IMR-90 (cell line): Measurements from ENCODE around the gene S100A13. TPM values are rescaled to one million over a fixed set of nuclear protein-coding genes. Genes with fewer than 3 reads are reported as not detected.

Experiments
- ATAC-seq: fragments of 200-7000 bp; cut with Tn5 transposase; 2 replicates; pipeline ENCODE4 v1.9.1; 2020; ENCODE audit warnings: low read depth, mild to moderate bottlenecking, moderate library complexity
- BruUV-seq: library from RNA; stranded (reverse); fragments of 400-500 nt; replicated peaks from 2 replicates; lab custom pipeline; 2021; lab: Mats Ljungman, UMichigan
- CTCF ChIA-PET: fragments of 300-600 bp; formaldehyde crosslinking; extraction: SDS; loops from one replicate; lab custom pipeline; 2021; ENCODE audit warnings: antibody characterized with exemption; lab: Yijun Ruan, JAX
- POLR2A ChIA-PET: fragments of 300-600 bp; sonication (Branson Sonifier 250); formaldehyde crosslinking; loops from one replicate; lab custom pipeline; 2022; ENCODE audit warnings: antibody characterized with exemption; ENCODE audit not compliant: unreplicated experiment; lab: Charles Lee
- DNase-seq: peaks from one replicate; pipeline ENCODE4 v3.0.0; 2013
- H2AFZ ChIP-seq: replicated peaks from 2 replicates; pipeline ENCODE3; 2013; ENCODE audit warnings: low read length, mild to moderate bottlenecking; ENCODE audit not compliant: poor library complexity
- H2AK5ac ChIP-seq: 2 replicates; pipeline ENCODE4 v1.6.1; 2013; ENCODE audit warnings: low read depth, low read length, inconsistent platforms
- H2AK9ac ChIP-seq: replicated peaks from 2 replicates; pipeline ENCODE3; 2013; ENCODE audit warnings: mild to moderate bottlenecking, low read depth, low read length, moderate library complexity; ENCODE audit not compliant: poor library complexity
- H2BK120ac ChIP-seq: 2 replicates; pipeline ENCODE4 v1.6.1; 2013; ENCODE audit warnings: low read depth, low read length, inconsistent platforms
- H2BK15ac ChIP-seq: 3 replicates; pipeline ENCODE4 v1.6.1; 2013; ENCODE audit warnings: low read depth, low read length, inconsistent platforms
- H2BK20ac ChIP-seq: 2 replicates; pipeline ENCODE4 v1.6.1; 2013; ENCODE audit warnings: low read depth, mild to moderate bottlenecking, inconsistent platforms, low read length, moderate library complexity
- H2BK5ac ChIP-seq: 2 replicates; pipeline ENCODE4 v1.6.1; 2013; ENCODE audit warnings: mild to moderate bottlenecking, low read depth, low read length, inconsistent platforms; ENCODE audit not compliant: poor library complexity, severe bottlenecking
- H3K14ac ChIP-seq: replicated peaks from 2 replicates; pipeline ENCODE4 v1.6.1; 2013; ENCODE audit warnings: low read depth, low read length, inconsistent platforms
- H3K18ac ChIP-seq: 2 replicates; pipeline ENCODE4 v1.6.1; 2013; ENCODE audit warnings: low read depth, low read length, control low read depth
- H3K23ac ChIP-seq: 2 replicates; pipeline ENCODE4 v1.6.1; 2013; ENCODE audit warnings: low read depth, low read length, inconsistent platforms
- H3K27ac ChIP-seq: 2 replicates; pipeline ENCODE4 v1.5.1; 2013; ENCODE audit warnings: mild to moderate bottlenecking, control low read depth, low read length; ENCODE audit not compliant: insufficient read depth
- H3K27me3 ChIP-seq: 2 replicates; pipeline ENCODE4 v1.6.1; 2013; ENCODE audit warnings: low read length; ENCODE audit not compliant: control insufficient read depth, insufficient read depth
- H3K36me3 ChIP-seq: 2 replicates; pipeline ENCODE4 v1.6.1; 2013; ENCODE audit warnings: low read length, mixed read lengths; ENCODE audit not compliant: control insufficient read depth, insufficient read depth
- H3K4ac ChIP-seq: 2 replicates; pipeline ENCODE4 v1.6.1; 2013; ENCODE audit warnings: low read depth, low read length, inconsistent platforms
- H3K4me1 ChIP-seq: 2 replicates; pipeline ENCODE4 v1.6.1; 2013; ENCODE audit warnings: low read length, mixed read lengths; ENCODE audit not compliant: control insufficient read depth, insufficient read depth
- H3K4me2 ChIP-seq: 2 replicates; pipeline ENCODE4 v1.6.1; 2013; ENCODE audit warnings: low read depth, mild to moderate bottlenecking, control low read depth, low read length, moderate library complexity
- H3K4me3 ChIP-seq: 2 replicates; pipeline ENCODE4 v1.5.1; 2013; ENCODE audit warnings: low read depth, mild to moderate bottlenecking, control low read depth, low read length, moderate library complexity; ENCODE audit not compliant: insufficient read depth
- H3K56ac ChIP-seq: 2 replicates; pipeline ENCODE4 v1.6.1; 2013; ENCODE audit warnings: low read length, inconsistent platforms; ENCODE audit not compliant: insufficient read depth; ENCODE audit errors: extremely low read depth
- H3K79me1 ChIP-seq, 2 experiments: 2 replicates each; pipeline ENCODE4 v1.6.1; 2013; ENCODE audit warnings: low read length in 2 of 2, inconsistent platforms in 1 of 2, low read depth in 1 of 2
- H3K9ac ChIP-seq: 2 replicates; pipeline ENCODE4 v1.6.1; 2013; ENCODE audit warnings: low read depth, low read length, control low read depth
- H3K9me1 ChIP-seq: 2 replicates; pipeline ENCODE4 v1.6.1; 2013; ENCODE audit warnings: low read length, inconsistent platforms; ENCODE audit not compliant: insufficient read depth
- H3K9me3 ChIP-seq: 2 replicates; pipeline ENCODE4 v1.6.1; 2013; ENCODE audit warnings: low read length; ENCODE audit not compliant: control insufficient read depth, insufficient read depth
- H4K20me1 ChIP-seq: 2 replicates; pipeline ENCODE4 v1.6.1; 2013; ENCODE audit warnings: low read length, inconsistent platforms; ENCODE audit not compliant: insufficient read depth
- H4K5ac ChIP-seq: 2 replicates; pipeline ENCODE4 v1.6.1; 2013; ENCODE audit warnings: mild to moderate bottlenecking, low read depth, low read length, control low read depth
- H4K8ac ChIP-seq, 2 experiments: 2 replicates each; pipeline ENCODE4 v1.6.1; 2013; ENCODE audit warnings: low read depth in 2 of 2, low read length in 2 of 2, control low read depth in 1 of 2, inconsistent platforms in 1 of 2
- H4K91ac ChIP-seq: 2 replicates; pipeline ENCODE4 v1.6.1; 2013; ENCODE audit warnings: low read depth, low read length, inconsistent platforms; ENCODE audit not compliant: insufficient read depth
- BHLHE40 ChIP-seq: fragments of 150-350 bp; IDR thresholded peaks from 2 replicates; pipeline ENCODE4 v1.6.1; 2016; ENCODE audit warnings: mild to moderate bottlenecking, low read depth, low read length
- CEBPB ChIP-seq: IDR thresholded peaks from 2 replicates; pipeline ENCODE4 v1.6.1; 2012; ENCODE audit warnings: low read depth, low read length, improper control_type of control experiment
- CHD1 ChIP-seq: IDR thresholded peaks from 2 replicates; pipeline ENCODE4 v1.6.1; 2012; ENCODE audit warnings: low read depth, low read length, improper control_type of control experiment
- CTCF ChIP-seq: conservative IDR thresholded peaks from 2 replicates; pipeline ENCODE4 v1.5.1; 2012; ENCODE audit warnings: mild to moderate bottlenecking, low read depth, low read length, improper control_type of control experiment
- ELK1 ChIP-seq: fragments of 150-350 bp; IDR thresholded peaks from 2 replicates; pipeline ENCODE4 v1.6.1; 2016; ENCODE audit warnings: low read depth, mild to moderate bottlenecking, low read length, moderate library complexity, borderline replicate concordance
- FOS ChIP-seq: fragments of 150-350 bp; IDR thresholded peaks from 2 replicates; pipeline ENCODE4 v1.6.1; 2016; ENCODE audit warnings: low read depth, low read length
- MAFK ChIP-seq: IDR thresholded peaks from 2 replicates; pipeline ENCODE4 v1.6.1; 2012; ENCODE audit warnings: low read depth, low read length, improper control_type of control experiment
- MAZ ChIP-seq: IDR thresholded peaks from 2 replicates; pipeline ENCODE4 v1.6.1; 2012; ENCODE audit warnings: low read depth, mild to moderate bottlenecking, low read length, improper control_type of control experiment, moderate library complexity, borderline replicate concordance
- MXI1 ChIP-seq: IDR thresholded peaks from 2 replicates; pipeline ENCODE4 v1.6.1; 2012; ENCODE audit warnings: low read depth, mild to moderate bottlenecking, low read length, moderate library complexity, borderline replicate concordance
- NFE2L2 ChIP-seq: fragments of 150-350 bp; IDR thresholded peaks from 2 replicates; pipeline ENCODE4 v1.6.1; 2016; ENCODE audit warnings: low read depth, mild to moderate bottlenecking, low read length
- POLR2A ChIP-seq: IDR thresholded peaks from 2 replicates; pipeline ENCODE4 v1.6.1; 2012; ENCODE audit warnings: mild to moderate bottlenecking, low read depth, low read length
- RAD21 ChIP-seq: IDR thresholded peaks from 2 replicates; pipeline ENCODE4 v1.6.1; 2012; ENCODE audit warnings: low read length, improper control_type of control experiment
- RCOR1 ChIP-seq: IDR thresholded peaks from 2 replicates; pipeline ENCODE4 v1.6.1; 2012; ENCODE audit warnings: mild to moderate bottlenecking, low read length, improper control_type of control experiment; ENCODE audit not compliant: insufficient replicate concordance
- RFX5 ChIP-seq: IDR thresholded peaks from 2 replicates; pipeline ENCODE4 v1.8.0; 2012; ENCODE audit warnings: low read depth, mild to moderate bottlenecking, low read length, moderate library complexity
- SMC3 ChIP-seq: fragments of 150-350 bp; IDR thresholded peaks from 2 replicates; pipeline ENCODE4 v1.6.1; 2016; ENCODE audit warnings: low read depth, mild to moderate bottlenecking, antibody characterized with exemption, low read length, moderate library complexity
- USF2 ChIP-seq: fragments of 150-350 bp; IDR thresholded peaks from 2 replicates; pipeline ENCODE4 v1.6.1; 2017; ENCODE audit warnings: mild to moderate bottlenecking, antibody characterized with exemption, low read length, low read depth
- WGBS, 2 experiments: methylation state at CpG; one replicate each; pipeline versions ENCODE4 v1.1.5 to v1.1.7; 2013; ENCODE audit warnings: missing lambda C conversion rate in 2 of 2; ENCODE audit not compliant: insufficient read length in 1 of 2; ENCODE audit errors: extremely low coverage in 2 of 2; 5-methylcytosine and 5-hydroxymethylcytosine counted together
- dilution Hi-C: fragments of 300-500 bp; cut with HindIII; formaldehyde crosslinking; loops from one replicate; pipeline ENCODE4 v1.14.3; 2018; ENCODE audit warnings: low sequenced_read_pairs; ENCODE audit not compliant: unreplicated experiment
- in situ Hi-C: fragments of 300-500 bp; cut with MboI; formaldehyde crosslinking; loops from 3 replicates; pipeline ENCODE4 v1.14.3; 2019; ENCODE audit warnings: low sequenced_read_pairs, inconsistent platforms, mixed read lengths
- intact Hi-C: fragments of 100-400 bp; cut with micrococcal nuclease; formaldehyde crosslinking; loops from 2 replicates; pipeline ENCODE4 v1.10.0; 2022
- polyA plus RNA-seq, 3 experiments: library from polyadenylated mRNA; depleted of rRNA; stranded (reverse); fragments of >200 nt; gene quantifications; 2 replicates each; pipeline ENCODE4 v1.2.3, GENCODE V29; 2012; ENCODE audit warnings: low replicate concordance in 1 of 3
- total RNA-seq: library from RNA; depleted of rRNA; stranded (reverse); fragments of >200 nt; gene quantifications from 2 replicates; pipeline ENCODE4 v1.2.3, GENCODE V29; 2012

The S100A13 gene
- total and polyA plus RNA-seq, 2 of the 4 experiments (the other 2 are of a cell fraction): 122 to 468 TPM

GRCh38 chr1:153577138-153577537, 50.2 kb downstream of the S100A13 start:
- Histone ChIP-seq H4K5ac (no peak overlapping the region), H2BK20ac (0 out of 2 replicates have a peak overlapping the region, but pooled peaks have one; percentile 5), H3K14ac (0 out of 2 replicates have a peak overlapping the region, but pooled peaks have one; percentile 45), H3K27ac (no peak overlapping the region), H3K4ac (0 out of 2 replicates have a peak overlapping the region, but pooled peaks have one; percentile 27), H4K20me1 (no peaks in the 10 kb centered on the region), H4K91ac (no peak overlapping the region), H3K4me3 (no peak overlapping the region), H2BK15ac (no peak overlapping the region), H3K18ac (no peak overlapping the region), H2BK5ac (no peak overlapping the region), H3K27me3 (no peaks in the 10 kb centered on the region), H3K9ac (no peak overlapping the region), H3K56ac (no peak overlapping the region), H3K23ac (no peak overlapping the region), H3K4me2 (no peak overlapping the region), H4K8ac (no peak overlapping the region; a peak in 1 of 4 replicates), H3K9me1 (peaks cover 8% of the 10 kb centered on the region), H2AK9ac (no peak overlapping the region), H3K79me1 (no peaks in the 10 kb centered on the region), H3K36me3 (no peaks in the 10 kb centered on the region), H2AK5ac (peak overlapping the region; percentile 37; the same call in 1 of the 2 replicates), H2AFZ (peak overlapping the region; percentile 63), H2BK120ac (peak overlapping the region; percentile 39; the same call in 1 of the 2 replicates), H3K9me3 (no peaks in the 10 kb centered on the region), H3K4me1 (peaks cover 15% of the 10 kb centered on the region)
- ChIA-PET POLR2A (interaction anchor here (0.9 to 1.5 kb wide), 3 partner anchors 32 to 57 kb away, joined by 3 to 5 read pairs (median 5); partner anchors contain the start of gene CHTOP), CTCF (interaction anchor here (0.8 kb wide), 1 partner anchor 12 kb away, joined by 3 read pairs; no protein-coding TSS in a partner anchor)
- dilution Hi-C loops: no loop called here
- no TSS peak for BruUV-seq
- no peak for TF ChIP-seq NFE2L2
- no peak for TF ChIP-seq ELK1
- TF ChIP-seq SMC3: no peak
- TF ChIP-seq RFX5: no peak
- no peak for TF ChIP-seq BHLHE40
- TF ChIP-seq CHD1: no peak
- TF ChIP-seq MAZ: no peak
- no peak for TF ChIP-seq RAD21
- no peak for TF ChIP-seq CEBPB
- no peak for TF ChIP-seq USF2
- no peak for TF ChIP-seq RCOR1
- TF ChIP-seq MXI1: no peak
- no peak for TF ChIP-seq MAFK
- no peak for TF ChIP-seq CTCF
- TF ChIP-seq FOS: no peak
- no peak for TF ChIP-seq POLR2A
- no CpG with 5 or more reads among the region's 4 CpGs for WGBS, 2 experiments
- DNase-seq (no peak), ATAC-seq (no peak)
- intact Hi-C loops: no loop called here
- in situ Hi-C loops: no loop called here
